Tibial nerve (tissue), 4 donors: ENCODE results near the gene STOX1. TPM values are rescaled to one million over a fixed set of nuclear protein-coding genes. Genes with fewer than 3 reads are reported as not detected.

Experiments
- small RNA-seq: library from RNA; depleted of rRNA; stranded (forward); fragments of <200 nt; gene quantifications from one replicate; pipeline ENCODE3, GENCODE V24; 2016
- total RNA-seq, 4 donors: library from RNA; depleted of rRNA; stranded (reverse); fragments of >200 nt; gene quantifications; one replicate each; pipeline ENCODE4 v1.1.0, GENCODE V29; 2016

The STOX1 gene
- total RNA-seq, 4 donors from 2014 or later = 1.2 to 5.7 (median 3.2) TPM

Small RNAs within 50 kb of the gene (small RNA-seq; reads per million reads assigned to genes)
- gene RNU6-571P (not detected), gene RNU6-697P (not detected)

Other genes with a start within 250 kb of the STOX1 start
- gene CCAR1, start 106.3 kb upstream of the STOX1 start, total RNA-seq = 10 to 100 TPM; 45.4 to 88.5 (median 53.5) TPM
- gene DDX50, start 73.8 kb downstream of the STOX1 start, total RNA-seq = 10 to 100 TPM; 25.9 to 52.7 (median 38.3) TPM
- gene DDX21, start 128.6 kb downstream of the STOX1 start, total RNA-seq = 10 to 100 TPM; 39.3 to 49.5 (median 41.1) TPM
- gene KIFBP, start 161.3 kb downstream of the STOX1 start, total RNA-seq = 10 to 100 TPM; 28.0 to 51.3 (median 43.5) TPM